Activated CD4-positive, alpha-beta T cell treated with anti-CD3 and anti-CD28 coated beads, Interleukin-2, amount 50 U/mL, for 24 hours (primary cell): ENCODE data around the gene GPATCH3.
"Not testable (repeated sequence)": the region's sequence is repeated elsewhere in the genome, so short reads cannot be mapped to it uniquely, and the experiment has no call there.

ENCODE experiments used
- DNase-seq, 2 donors: peaks; one replicate each; pipeline ENCODE4 v3.0.0-alpha.2; 2020; ENCODE audit warnings: low read depth in 1 of 2, low spot score in 1 of 2

The GPATCH3 gene

GRCh38 chr1:26874896-26875295, 25.4 kb downstream of the GPATCH3 start:
- no peak for DNase-seq

GRCh38 chr1:26873097-26873496, 27.2 kb downstream of the GPATCH3 start:
- not testable (repeated sequence) for DNase-seq

- DNase-seq, result peak; percentile 84 to 90
Measured at GRCh38 chr1:26864610-26865480, 35.4 kb downstream of the GPATCH3 start.

GRCh38 chr1:26863685-26864077, 36.6 kb downstream of the GPATCH3 start:
- no peak for DNase-seq

- peak in 1 of 2 donors; percentile 39 for DNase-seq
Measured at GRCh38 chr1:26862781-26863684, 37.2 kb downstream of the GPATCH3 start, which contains the start of gene SFN. TSS of gene SFN (plus strand) at chr1:26863149. CDS start at chr1:26863213, 64 bp downstream.

- no peak for DNase-seq
Measured at GRCh38 chr1:26861889-26862378, 38.3 kb downstream of the GPATCH3 start.

GRCh38 chr1:26861286-26861701, 39.0 kb downstream of the GPATCH3 start:
- DNase-seq, result no peak

- no peak for DNase-seq
Measured at GRCh38 chr1:26858891-26859640, 41.2 kb downstream of the GPATCH3 start.

GRCh38 chr1:26858160-26858559, 42.1 kb downstream of the GPATCH3 start:
- DNase-seq, result no peak

GRCh38 chr1:26857473-26858060, 42.7 kb downstream of the GPATCH3 start:
- DNase-seq, result no peak

GRCh38 chr1:26856604-26857469, 43.4 kb downstream of the GPATCH3 start:
- DNase-seq, result no peak

- DNase-seq, result no peak
Measured at GRCh38 chr1:26856181-26856580, 44.1 kb downstream of the GPATCH3 start.

GRCh38 chr1:26855636-26856035, 44.6 kb downstream of the GPATCH3 start:
- DNase-seq, result no peak

GRCh38 chr1:26854906-26855305, 45.4 kb downstream of the GPATCH3 start:
- DNase-seq, result no peak

GRCh38 chr1:26853600-26853999, 46.7 kb downstream of the GPATCH3 start:
- DNase-seq, result no peak

- DNase-seq, result peak; percentile 48 to 75
Measured at GRCh38 chr1:26853156-26853555, 47.1 kb downstream of the GPATCH3 start.

GRCh38 chr1:26852701-26853100, 47.6 kb downstream of the GPATCH3 start:
- DNase-seq, result no peak

GRCh38 chr1:26851106-26851684, 49.1 kb downstream of the GPATCH3 start:
- DNase-seq, result no peak
